Esophagus squamous epithelium (tissue), 5 donors: ENCODE results near the gene LSP1. TPM values are rescaled to one million over a fixed set of nuclear protein-coding genes. Genes with fewer than 3 reads are reported as not detected.

Source experiments
- DNase-seq: peaks from one replicate; lab custom pipeline; 2025; lab: John Stamatoyannopoulos, UW
- H3K27ac ChIP-seq, 4 donors: fragments of 200-600 bp; sonication (generic); one replicate each; pipeline ENCODE4 v1.5.1; 2016 to 2019; ENCODE audit warnings: mild to moderate bottlenecking in 1 of 4
- H3K27me3 ChIP-seq, 4 donors: fragments of 200-600 bp; sonication (generic); 1 replicate in 3 of 4; 2 replicates in 1 of 4; pipeline versions ENCODE4 v1.5.1 to v1.6.0; 2017 to 2021; ENCODE audit warnings: antibody characterized with exemption in 1 of 4
- H3K36me3 ChIP-seq, 3 donors: fragments of 200-600 bp; sonication (generic); one replicate each; pipeline ENCODE4 v1.5.1; 2016 to 2019
- H3K4me1 ChIP-seq, 3 donors: fragments of 200-600 bp; sonication (generic); one replicate each; pipeline ENCODE4 v1.5.1; 2017 to 2019
- H3K4me3 ChIP-seq, 4 donors: fragments of 200-600 bp; sonication (generic); 1 replicate in 3 of 4; 2 replicates in 1 of 4; pipeline ENCODE4 v1.5.1; 2016 to 2019; ENCODE audit warnings: mild to moderate bottlenecking in 2 of 4, moderate library complexity in 1 of 4
- H3K9me3 ChIP-seq, 3 donors: fragments of 200-600 bp; sonication (generic); one replicate each; pipeline ENCODE4 v1.5.1; 2016 to 2019
- POLR2A ChIP-seq, 4 donors: fragments of 450-650 bp; IDR thresholded peaks; one replicate each; pipeline ENCODE4 v1.6.1; 2017; ENCODE audit warnings: antibody characterized with exemption in 4 of 4, mild to moderate bottlenecking in 4 of 4, moderate library complexity in 3 of 4
- WGBS, 2 donors: methylation state at CpG; one replicate each; pipeline ENCODE4 v1.1.5; 2018; 5-methylcytosine and 5-hydroxymethylcytosine counted together
- intact Hi-C: fragments of 100-400 bp; cut with DNase I; formaldehyde crosslinking; loops from one replicate; pipeline ENCODE4 v1.15.0; 2022
- total RNA-seq, 4 donors: library from RNA; depleted of rRNA; stranded (reverse); fragments of >200 nt; gene quantifications; one replicate each; pipeline ENCODE4 v1.1.0, GENCODE V29; 2016
- TF ChIP-seq, protein P1 (sequence below), 6 experiments: fragments of 450-650 bp in 4 of 6; fragments of 200-600 bp in 2 of 6; sonication (generic) in 2 of 6; IDR thresholded peaks; one replicate each; pipeline ENCODE4 v1.5.1; 2016 to 2019; ENCODE audit warnings: antibody characterized with exemption in 6 of 6, mild to moderate bottlenecking in 4 of 6, moderate library complexity in 4 of 6
- donor health status: DM: yes; HTN: yes; CAD: no.

LSP1 gene
- total RNA-seq, 4 donors from 2014 or later: 23.3 to 75.9 (median 46.4) TPM

DNA sequence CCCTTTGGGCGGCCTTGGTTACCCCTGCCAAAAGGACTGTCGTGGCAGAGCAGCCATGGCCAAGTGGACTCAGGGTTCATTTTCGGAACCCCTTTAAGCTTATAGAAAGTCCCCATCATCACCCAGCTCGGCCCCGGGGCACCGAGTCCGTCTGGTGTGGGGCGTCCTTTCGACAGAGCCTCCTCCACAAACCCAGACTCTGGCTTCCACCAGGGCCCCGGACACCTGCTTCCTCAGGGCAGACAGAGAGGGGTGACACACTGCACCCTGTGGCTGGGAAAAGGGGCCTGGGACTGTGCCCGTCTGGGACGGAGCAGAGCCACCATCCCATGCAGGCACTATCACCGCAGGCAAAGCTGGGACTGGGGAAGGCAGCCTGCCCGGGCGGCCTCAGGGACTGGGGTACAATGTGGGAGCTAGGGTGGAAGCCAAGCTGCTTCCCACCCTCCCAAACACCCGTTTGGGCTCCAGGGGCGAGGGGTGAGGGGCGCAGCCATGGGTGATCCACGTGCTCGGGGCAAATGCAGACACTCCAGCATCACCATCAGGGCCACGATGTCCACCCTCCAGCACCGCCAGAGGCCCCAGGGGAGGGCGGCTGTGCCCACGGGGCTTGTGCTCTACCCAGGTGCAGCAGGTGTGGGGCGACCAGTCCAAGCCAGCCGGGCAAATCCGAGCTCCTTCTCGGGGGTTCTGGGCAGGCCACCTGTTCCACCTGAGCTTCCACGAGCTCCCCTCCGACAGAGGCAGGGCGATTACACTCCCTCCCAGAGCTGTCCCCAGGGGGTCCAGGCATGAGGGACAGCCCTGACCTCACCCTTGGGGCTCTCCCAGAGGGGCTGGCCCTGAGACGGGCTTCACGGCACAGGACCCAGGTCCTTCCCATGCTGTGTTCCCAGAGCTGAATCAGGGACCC lies 82.5 kb downstream of the LSP1 start:
- no peaks in the 10 kb centered on the region for H3K36me3 ChIP-seq
- 67 to 71% methylated on average over 3 to 12 of the region's 33 CpGs for WGBS, 2 donors
- TF ChIP-seq, protein P1, sequence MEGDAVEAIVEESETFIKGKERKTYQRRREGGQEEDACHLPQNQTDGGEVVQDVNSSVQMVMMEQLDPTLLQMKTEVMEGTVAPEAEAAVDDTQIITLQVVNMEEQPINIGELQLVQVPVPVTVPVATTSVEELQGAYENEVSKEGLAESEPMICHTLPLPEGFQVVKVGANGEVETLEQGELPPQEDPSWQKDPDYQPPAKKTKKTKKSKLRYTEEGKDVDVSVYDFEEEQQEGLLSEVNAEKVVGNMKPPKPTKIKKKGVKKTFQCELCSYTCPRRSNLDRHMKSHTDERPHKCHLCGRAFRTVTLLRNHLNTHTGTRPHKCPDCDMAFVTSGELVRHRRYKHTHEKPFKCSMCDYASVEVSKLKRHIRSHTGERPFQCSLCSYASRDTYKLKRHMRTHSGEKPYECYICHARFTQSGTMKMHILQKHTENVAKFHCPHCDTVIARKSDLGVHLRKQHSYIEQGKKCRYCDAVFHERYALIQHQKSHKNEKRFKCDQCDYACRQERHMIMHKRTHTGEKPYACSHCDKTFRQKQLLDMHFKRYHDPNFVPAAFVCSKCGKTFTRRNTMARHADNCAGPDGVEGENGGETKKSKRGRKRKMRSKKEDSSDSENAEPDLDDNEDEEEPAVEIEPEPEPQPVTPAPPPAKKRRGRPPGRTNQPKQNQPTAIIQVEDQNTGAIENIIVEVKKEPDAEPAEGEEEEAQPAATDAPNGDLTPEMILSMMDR (IDR thresholded peaks at IDR 0.05): no peak
- no peak overlapping the region for H3K4me3 ChIP-seq
- H3K9me3 ChIP-seq: no peaks in the 10 kb centered on the region
- intact Hi-C loops: no loop called here
- peaks cover 0 to 27% (median 0%) of the 10 kb centered on the region in 4 donors for H3K27me3 ChIP-seq
- H3K27ac ChIP-seq: no peak overlapping the region
- DNase-seq: no peak
- H3K4me1 ChIP-seq: peaks cover 0 to 26% (median 0%) of the 10 kb centered on the region in 3 donors

DNA sequence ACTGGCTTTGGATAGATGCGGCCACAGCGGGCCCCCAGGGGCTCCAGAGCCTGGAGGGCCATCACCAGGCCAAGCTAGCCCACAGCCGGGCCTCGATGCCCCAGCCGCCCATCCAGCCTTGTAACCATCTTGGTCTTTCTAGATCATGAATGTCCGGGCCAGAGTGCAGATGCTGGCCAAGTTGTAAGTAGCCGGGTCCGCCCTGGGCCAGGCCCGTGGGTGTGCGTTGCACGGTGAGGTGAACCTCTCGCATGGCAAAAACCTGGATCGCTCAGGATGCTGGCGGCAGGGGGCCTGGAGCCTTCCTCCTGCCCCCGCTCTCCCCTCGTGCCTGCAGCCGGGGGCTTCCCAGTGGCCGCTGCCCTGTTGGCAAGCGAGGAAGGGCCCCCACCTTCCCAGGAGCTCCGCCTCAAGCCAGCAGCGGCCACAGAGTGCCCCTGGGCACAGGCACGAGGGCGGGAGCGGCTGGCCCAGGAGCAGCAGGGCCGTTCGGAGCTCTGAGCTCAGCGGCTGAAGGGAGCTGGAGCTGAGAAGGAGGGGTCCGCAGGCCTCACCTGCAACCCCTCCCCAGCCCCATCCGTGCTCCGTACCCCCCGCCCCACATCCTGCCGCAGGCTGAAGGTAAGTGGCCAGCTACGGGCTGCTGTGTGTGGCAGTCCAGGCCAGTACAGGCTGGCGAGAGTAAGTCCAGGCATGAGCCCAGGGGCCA lies 83.3 kb downstream of the LSP1 start:
- TF ChIP-seq POLR2A (IDR thresholded peaks at IDR 0.05): no peak
- TF ChIP-seq, protein P1 (IDR thresholded peaks at IDR 0.05): no peak
- H3K9me3 ChIP-seq: no peaks in the 10 kb centered on the region
- H3K4me1 ChIP-seq: peaks cover 0 to 18% (median 0%) of the 10 kb centered on the region in 3 donors
- peaks cover 0 to 27% (median 0%) of the 10 kb centered on the region in 4 donors for H3K27me3 ChIP-seq
- intact Hi-C loops: no loop called here
- H3K4me3 ChIP-seq: no peak overlapping the region
- no peak for DNase-seq
- 87% methylated on average over 9 of the region's 34 CpGs; no CpG with 5 or more reads in 1 of the 2 donors for WGBS, 2 donors
- H3K36me3 ChIP-seq: no peaks in the 10 kb centered on the region
- H3K27ac ChIP-seq: no peak overlapping the region

DNA sequence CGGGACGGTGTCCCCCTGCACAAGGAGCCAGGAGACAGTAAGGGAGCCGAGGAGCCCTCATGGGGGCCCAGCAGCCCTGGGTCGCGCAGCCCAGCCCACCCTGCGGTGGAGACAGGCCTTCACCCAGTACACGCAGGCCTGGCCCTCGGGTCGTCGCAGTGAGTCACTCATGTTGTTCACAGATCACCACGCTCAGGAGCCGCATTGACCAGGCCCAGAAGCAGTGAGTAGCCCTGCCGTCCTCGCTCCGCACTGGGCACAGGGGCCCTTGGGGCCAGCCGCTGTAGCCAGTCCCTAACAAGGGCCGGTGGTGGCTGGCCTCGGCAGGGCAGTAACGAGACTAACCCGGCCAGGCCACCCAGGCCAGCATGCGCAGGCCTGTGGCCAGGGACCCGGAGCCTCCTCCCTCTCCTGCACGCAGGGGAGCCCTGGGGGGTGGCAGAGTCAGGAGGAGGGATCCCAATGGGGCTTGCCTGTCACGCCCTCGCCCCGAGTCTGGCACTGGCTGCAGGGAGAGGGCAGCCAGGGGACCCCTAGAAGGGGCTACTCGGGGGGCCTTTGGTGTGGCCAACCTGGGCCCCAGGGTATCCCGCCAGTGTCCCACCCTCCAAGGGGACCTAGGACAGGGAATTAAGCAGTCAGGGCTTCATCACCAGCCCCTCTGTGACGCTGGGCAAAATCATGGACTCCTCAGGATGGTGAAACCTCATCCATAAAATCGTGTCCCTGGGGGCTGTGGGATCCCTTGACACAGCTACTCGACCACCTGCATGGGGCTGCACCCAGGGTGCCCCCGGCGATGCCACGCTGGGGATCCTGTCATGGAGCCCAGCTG lies 84.1 kb downstream of the LSP1 start:
- H3K27ac ChIP-seq: no peak overlapping the region
- H3K4me3 ChIP-seq: no peak overlapping the region
- TF ChIP-seq POLR2A (IDR thresholded peaks at IDR 0.05): no peak
- TF ChIP-seq, protein P1 (IDR thresholded peaks at IDR 0.05): no peak
- H3K27me3 ChIP-seq: peaks cover 0 to 27% (median 0%) of the 10 kb centered on the region in 4 donors
- no peaks in the 10 kb centered on the region for H3K36me3 ChIP-seq
- intact Hi-C loops: no loop called here
- H3K9me3 ChIP-seq: no peaks in the 10 kb centered on the region
- DNase-seq: no peak
- WGBS, 2 donors: 58 to 95% methylated on average over 3 to 4 of the region's 34 CpGs
- peaks cover 0 to 11% (median 0%) of the 10 kb centered on the region in 3 donors for H3K4me1 ChIP-seq

DNA sequence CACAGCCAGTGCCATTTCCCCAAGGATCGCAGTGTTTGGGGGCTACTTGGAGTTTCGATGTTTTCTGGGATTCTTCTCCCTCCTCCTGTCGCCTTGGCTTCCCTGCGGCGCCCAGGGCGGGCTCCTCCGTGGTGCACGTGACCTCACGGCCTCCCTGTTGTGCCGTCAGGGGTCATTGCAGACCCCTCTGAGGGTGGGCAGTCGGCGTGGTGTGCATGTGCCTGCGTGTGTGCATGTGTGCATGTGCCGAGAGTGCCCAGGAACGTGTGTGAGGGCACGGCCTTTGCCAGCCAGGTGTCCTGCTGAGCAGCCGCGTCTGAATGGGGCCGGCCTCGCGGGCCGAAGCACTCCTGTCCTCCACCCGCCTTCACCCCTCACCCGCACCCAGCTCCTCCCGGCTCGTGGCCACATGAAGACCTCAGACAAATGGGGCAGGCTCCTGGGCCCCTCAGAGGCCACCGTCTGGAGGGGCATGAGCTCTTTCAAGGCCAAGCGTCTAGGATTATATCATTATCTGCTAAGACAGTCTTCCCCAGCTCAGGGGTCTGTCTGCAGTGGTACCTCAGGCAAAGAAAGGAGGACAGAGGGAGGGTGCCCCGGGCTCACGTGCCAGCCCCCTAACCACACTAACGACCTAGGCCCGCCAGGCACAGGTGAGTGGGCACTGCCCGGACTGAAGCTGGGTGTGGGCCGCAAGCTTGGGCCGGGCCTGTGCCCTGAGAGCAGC lies 84.9 kb downstream of the LSP1 start:
- Histone ChIP-seq H3K27me3 (peaks cover 0 to 27% (median 0%) of the 10 kb centered on the region in 4 donors), H3K27ac (no peak overlapping the region), H3K9me3 (no peaks in the 10 kb centered on the region), H3K4me1 (peaks cover 0 to 18% (median 0%) of the 10 kb centered on the region in 3 donors), H3K36me3 (no peaks in the 10 kb centered on the region), H3K4me3 (no peak overlapping the region)
- no peak for DNase-seq
- 83 to 93% methylated on average over 3 to 23 of the region's 35 CpGs for WGBS, 2 donors
- no peak for TF ChIP-seq POLR2A (IDR thresholded peaks at IDR 0.05)
- TF ChIP-seq, protein P1 (IDR thresholded peaks at IDR 0.05): no peak
- intact Hi-C loops: no loop called here
